Spleen (tissue), 7 donors: Measurements from ENCODE around the gene USP17L13.
"Not testable (repeated sequence)": the region's sequence is repeated elsewhere in the genome, so short reads cannot be mapped to it uniquely, and the experiment has no call there.

Source experiments
- POLR2A ChIP-seq, 3 donors: fragments of 450-650 bp; IDR thresholded peaks; one replicate each; pipeline ENCODE4 v1.5.1; 2017; ENCODE audit warnings: antibody characterized with exemption in 3 of 3, mild to moderate bottlenecking in 1 of 3
- POLR2AphosphoS5 ChIP-seq, 3 donors: sonication (generic); formaldehyde crosslinking; IDR thresholded peaks; one replicate each; pipeline ENCODE4 v1.5.1; 2017; ENCODE audit warnings: antibody characterized with exemption in 3 of 3
- TF ChIP-seq, protein P1 (sequence below), 11 experiments: fragments of 200-600 bp in 7 of 11; fragments of 450-650 bp in 4 of 11; sonication (generic) in 4 of 11; IDR thresholded peaks in 8 of 11; conservative IDR thresholded peaks in 3 of 11; 1 replicate in 7 of 11; 2 replicates in 4 of 11; pipeline versions ENCODE4 v1.4.0 to v1.8.0; 2016 to 2021; ENCODE audit warnings: antibody characterized with exemption in 11 of 11, inconsistent platforms in 4 of 11, mild to moderate bottlenecking in 1 of 11
- donor health status: DM: no; HTN: no; CAD: no; lungs with moderate emphysema.
- donor health status: DM: no; HTN: no; CAD: no.
- donor health status: DM: no; HTN: no; CAD: no.

GRCh38 chr4:9224596-9224995 lies at the start of gene USP17L13:
- TF ChIP-seq POLR2AphosphoS5, POLR2A (IDR thresholded peaks at IDR 0.05): not testable (repeated sequence)
- TF ChIP-seq, protein P1, sequence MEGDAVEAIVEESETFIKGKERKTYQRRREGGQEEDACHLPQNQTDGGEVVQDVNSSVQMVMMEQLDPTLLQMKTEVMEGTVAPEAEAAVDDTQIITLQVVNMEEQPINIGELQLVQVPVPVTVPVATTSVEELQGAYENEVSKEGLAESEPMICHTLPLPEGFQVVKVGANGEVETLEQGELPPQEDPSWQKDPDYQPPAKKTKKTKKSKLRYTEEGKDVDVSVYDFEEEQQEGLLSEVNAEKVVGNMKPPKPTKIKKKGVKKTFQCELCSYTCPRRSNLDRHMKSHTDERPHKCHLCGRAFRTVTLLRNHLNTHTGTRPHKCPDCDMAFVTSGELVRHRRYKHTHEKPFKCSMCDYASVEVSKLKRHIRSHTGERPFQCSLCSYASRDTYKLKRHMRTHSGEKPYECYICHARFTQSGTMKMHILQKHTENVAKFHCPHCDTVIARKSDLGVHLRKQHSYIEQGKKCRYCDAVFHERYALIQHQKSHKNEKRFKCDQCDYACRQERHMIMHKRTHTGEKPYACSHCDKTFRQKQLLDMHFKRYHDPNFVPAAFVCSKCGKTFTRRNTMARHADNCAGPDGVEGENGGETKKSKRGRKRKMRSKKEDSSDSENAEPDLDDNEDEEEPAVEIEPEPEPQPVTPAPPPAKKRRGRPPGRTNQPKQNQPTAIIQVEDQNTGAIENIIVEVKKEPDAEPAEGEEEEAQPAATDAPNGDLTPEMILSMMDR (IDR thresholded peaks at IDR 0.05 in 8 of 11, conservative IDR thresholded peaks at IDR 0.05 in 3 of 11) = not testable (repeated sequence)
